IPS-20b (cell line): ENCODE results near the gene ZMYM3.

Source experiments
- H3K27ac ChIP-seq: one replicate; pipeline ENCODE4 v1.5.1; 2013; ENCODE audit warnings: low read length
- H3K27me3 ChIP-seq: 2 replicates; pipeline ENCODE4 v1.6.1; 2013; ENCODE audit warnings: mild to moderate bottlenecking, low read length, inconsistent platforms; ENCODE audit not compliant: insufficient read depth
- H3K36me3 ChIP-seq: 2 replicates; pipeline ENCODE4 v1.6.1; 2013; ENCODE audit warnings: low read depth, mild to moderate bottlenecking, inconsistent platforms, low read length, moderate library complexity; ENCODE audit not compliant: insufficient read depth
- H3K4me1 ChIP-seq: 2 replicates; pipeline ENCODE4 v1.6.1; 2013; ENCODE audit warnings: mild to moderate bottlenecking, control low read depth, inconsistent platforms, low read length, moderate library complexity; ENCODE audit not compliant: insufficient read depth
- H3K4me3 ChIP-seq: 2 replicates; pipeline ENCODE4 v1.5.1; 2013; ENCODE audit warnings: mild to moderate bottlenecking, low read length, inconsistent platforms
- H3K9ac ChIP-seq: 2 replicates; pipeline ENCODE4 v1.6.1; 2013; ENCODE audit warnings: low read depth, mild to moderate bottlenecking, inconsistent platforms, low read length, moderate library complexity
- H3K9me3 ChIP-seq: 2 replicates; pipeline ENCODE4 v1.6.1; 2013; ENCODE audit warnings: mild to moderate bottlenecking, low read depth, low read length, inconsistent platforms; ENCODE audit not compliant: insufficient read depth

Gene ZMYM3

GRCh38 chrX:71199252-71200008 lies 54.5 kb downstream of the ZMYM3 start:
- no peaks in the 10 kb centered on the region for H3K9me3 ChIP-seq
- no peaks in the 10 kb centered on the region for H3K27me3 ChIP-seq
- H3K9ac ChIP-seq, result no peak overlapping the region
- H3K4me3 ChIP-seq, result no peak overlapping the region
- H3K4me1 ChIP-seq, result peaks cover 8% of the 10 kb centered on the region
- no peaks in the 10 kb centered on the region for H3K36me3 ChIP-seq
- no peak overlapping the region for H3K27ac ChIP-seq

GRCh38 chrX:71198066-71198465 lies 55.9 kb downstream of the ZMYM3 start:
- Histone ChIP-seq H3K27ac (no peak overlapping the region), H3K27me3 (no peaks in the 10 kb centered on the region), H3K9me3 (no peaks in the 10 kb centered on the region), H3K9ac (no peak overlapping the region), H3K36me3 (no peaks in the 10 kb centered on the region), H3K4me1 (peaks cover 8% of the 10 kb centered on the region), H3K4me3 (no peak overlapping the region)

GRCh38 chrX:71195964-71196649 lies 57.8 kb downstream of the ZMYM3 start:
- no peaks in the 10 kb centered on the region for H3K27me3 ChIP-seq
- H3K4me1 ChIP-seq, result peaks cover 9% of the 10 kb centered on the region
- no peaks in the 10 kb centered on the region for H3K9me3 ChIP-seq
- H3K4me3 ChIP-seq, result no peak overlapping the region
- no peak overlapping the region; the same call in 1 of the 2 replicates for H3K9ac ChIP-seq
- H3K36me3 ChIP-seq, result no peaks in the 10 kb centered on the region
- no peak overlapping the region for H3K27ac ChIP-seq

GRCh38 chrX:71191248-71191647 lies 62.7 kb downstream of the ZMYM3 start:
- Histone ChIP-seq H3K4me1 (peaks cover 9% of the 10 kb centered on the region), H3K9ac (no peak overlapping the region), H3K36me3 (no peaks in the 10 kb centered on the region), H3K27ac (no peak overlapping the region), H3K27me3 (no peaks in the 10 kb centered on the region), H3K9me3 (no peaks in the 10 kb centered on the region), H3K4me3 (no peak overlapping the region)
